HepG2 (cell line): ENCODE data around the gene TRABD. TPM values are rescaled to one million over a fixed set of nuclear protein-coding genes. Genes with fewer than 3 reads are reported as not detected.

Experiments
- ARID5B ChIP-seq: IDR thresholded peaks from 2 replicates; pipeline ENCODE4 v1.4.0; 2020; ENCODE audit warnings: mild to moderate bottlenecking, missing genetic modification reagents
- FOXC1 ChIP-seq: sonication (generic); formaldehyde crosslinking; IDR thresholded peaks from 2 replicates; pipeline ENCODE4 v1.8.0; 2022; ENCODE audit warnings: mild to moderate bottlenecking, missing genetic modification reagents, borderline replicate concordance
- HNRNPH1 ChIP-seq: fragments of 200-400 bp; formaldehyde crosslinking; optimal IDR thresholded peaks from 2 replicates; pipeline ENCODE3; 2017; ENCODE audit warnings: mild to moderate bottlenecking, low read depth, low read length
- NFATC3 ChIP-seq: sonication (generic); formaldehyde crosslinking; IDR thresholded peaks from 2 replicates; pipeline ENCODE4 v1.5.1; 2020; ENCODE audit warnings: mild to moderate bottlenecking, missing genetic modification reagents
- PHF8 ChIP-seq: sonication (generic); formaldehyde crosslinking; IDR thresholded peaks from 2 replicates; pipeline ENCODE4 v1.5.0; 2020; ENCODE audit warnings: missing genetic modification reagents
- SAFB2 ChIP-seq: sonication (generic); formaldehyde crosslinking; IDR thresholded peaks from 2 replicates; pipeline ENCODE4 v1.5.1; 2020; ENCODE audit warnings: missing genetic modification reagents, low read depth, mild to moderate bottlenecking, borderline replicate concordance
- SIN3B ChIP-seq: fragments of 150-350 bp; IDR thresholded peaks from 2 replicates; pipeline ENCODE4 v1.6.1; 2014; ENCODE audit warnings: low read length
- SIX1 ChIP-seq: sonication (generic); formaldehyde crosslinking; IDR thresholded peaks from 2 replicates; pipeline ENCODE4 v1.4.0; 2020; ENCODE audit warnings: missing genetic modification reagents, borderline replicate concordance
- SNAI1 ChIP-seq: sonication (generic); formaldehyde crosslinking; IDR thresholded peaks from 2 replicates; pipeline ENCODE4 v1.5.0; 2020; ENCODE audit warnings: mild to moderate bottlenecking, missing genetic modification reagents, borderline replicate concordance
- ZFAT ChIP-seq: sonication (generic); formaldehyde crosslinking; conservative IDR thresholded peaks from 2 replicates; pipeline ENCODE4 v1.8.1; 2023; ENCODE audit warnings: missing genetic modification reagents, inconsistent platforms
- ZFP1 ChIP-seq: IDR thresholded peaks from 2 replicates; pipeline ENCODE4 v1.6.1; 2016
- ZNF136 ChIP-seq: sonication (generic); formaldehyde crosslinking; IDR thresholded peaks from 2 replicates; pipeline ENCODE4 v1.8.1; 2022; ENCODE audit warnings: low read depth, mild to moderate bottlenecking, moderate library complexity, missing genetic modification reagents
- ZNF318 ChIP-seq: sonication (generic); formaldehyde crosslinking; IDR thresholded peaks from 2 replicates; pipeline ENCODE4 v1.4.0; 2020; ENCODE audit warnings: mild to moderate bottlenecking, missing genetic modification reagents
- polyA plus RNA-seq, 8 experiments: library from polyadenylated mRNA; depleted of rRNA in 3 of 8; stranded (reverse) in 7 of 8; unstranded in 1 of 8; fragments of >200 nt; fragmentation: Illumina TruSeq in 4 of 8; extraction: Trizol in 4 of 8; gene quantifications; 2 replicates each; pipeline versions ENCODE4 v1.2.1 to v1.2.3, GENCODE V29; 2011 to 2016; ENCODE audit warnings: low read depth in 4 of 8, missing spikeins in 1 of 8, mixed read lengths in 1 of 8; ENCODE audit not compliant: insufficient read depth in 1 of 8
- total RNA-seq, 5 experiments: library from RNA; depleted of rRNA; stranded (reverse); fragments of >200 nt; fragmentation: Illumina TruSeq; extraction: Trizol; gene quantifications; 2 replicates each; pipeline ENCODE4 v1.2.3, GENCODE V29; 2016; ENCODE audit warnings: low read depth in 1 of 5
- TF ChIP-seq, protein P1 (sequence below): IDR thresholded peaks from 2 replicates; pipeline ENCODE4 v1.6.1; 2016; ENCODE audit warnings: missing biosample characterization, missing genetic modification reagents, low read depth

The TRABD gene
- total and polyA plus RNA-seq, 2 of the 13 experiments (the other 11 are each of a cell fraction or from before 2014, with no cell fraction given), result 21.5 to 28.9 TPM

DNA sequence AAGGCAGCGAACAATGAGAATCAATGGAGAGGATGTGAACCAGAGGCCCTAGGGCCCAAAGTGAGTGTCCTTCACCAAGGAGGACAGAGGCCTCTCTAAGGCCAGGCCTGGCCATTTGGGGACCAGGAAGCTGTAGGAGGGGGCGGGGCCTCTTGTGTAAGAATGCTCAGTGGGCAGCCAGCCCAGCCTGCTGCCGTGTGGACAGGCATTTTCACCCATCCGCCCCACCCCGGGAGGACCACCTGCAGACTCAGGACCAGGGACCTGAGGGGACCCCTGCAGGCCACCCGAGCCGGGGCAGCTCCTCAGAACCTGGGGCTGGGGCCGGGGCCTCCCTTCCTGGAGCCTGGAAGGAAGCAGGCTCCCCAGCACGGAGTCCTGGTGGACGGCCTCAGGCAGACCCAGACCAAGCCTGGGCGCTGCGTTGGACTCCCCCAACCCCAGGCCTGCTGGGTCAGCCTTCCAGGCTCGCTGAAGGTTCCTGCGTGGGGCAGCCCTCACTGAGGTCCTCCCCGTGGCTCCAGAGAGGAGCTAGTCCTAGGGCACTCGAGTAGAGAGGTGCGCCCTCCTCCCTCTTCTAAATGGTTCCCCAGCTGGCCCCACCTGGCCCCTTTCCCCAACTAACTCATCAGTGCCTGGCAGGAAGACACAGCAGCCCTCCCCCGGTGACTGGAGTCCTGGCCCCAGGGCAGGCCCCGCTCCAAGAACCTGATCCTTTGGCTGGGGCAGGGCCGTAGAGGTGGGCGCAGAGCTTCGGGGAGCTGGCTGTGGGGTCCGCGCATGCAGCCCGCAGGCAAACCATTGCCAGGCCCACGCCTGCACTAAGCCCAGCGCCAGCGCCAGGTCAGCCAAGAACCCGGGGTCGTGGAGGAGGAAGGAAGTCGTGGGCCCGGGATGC, 1.5 kb upstream of the TRABD start (continued):
- TF ChIP-seq ARID5B (CRISPR knock-in tag) (no peak; the same call in 1 of the 2 replicates), FOXC1 (CRISPR knock-in tag) (no peak), SNAI1 (CRISPR knock-in tag) (no peak), HNRNPH1 (no peak), PHF8 (CRISPR knock-in tag) (no peak; the same call in 1 of the 2 replicates), ZFAT (CRISPR knock-in tag) (no peak), SIX1 (CRISPR knock-in tag) (no peak), NFATC3 (CRISPR knock-in tag) (no peak), ZFP1 (CRISPR knock-in tag) (no peak), SAFB2 (no peak), ZNF136 (CRISPR knock-in tag) (no peak), ZNF318 (CRISPR knock-in tag) (no peak), SIN3B (no peak)
- TF ChIP-seq, protein P1, sequence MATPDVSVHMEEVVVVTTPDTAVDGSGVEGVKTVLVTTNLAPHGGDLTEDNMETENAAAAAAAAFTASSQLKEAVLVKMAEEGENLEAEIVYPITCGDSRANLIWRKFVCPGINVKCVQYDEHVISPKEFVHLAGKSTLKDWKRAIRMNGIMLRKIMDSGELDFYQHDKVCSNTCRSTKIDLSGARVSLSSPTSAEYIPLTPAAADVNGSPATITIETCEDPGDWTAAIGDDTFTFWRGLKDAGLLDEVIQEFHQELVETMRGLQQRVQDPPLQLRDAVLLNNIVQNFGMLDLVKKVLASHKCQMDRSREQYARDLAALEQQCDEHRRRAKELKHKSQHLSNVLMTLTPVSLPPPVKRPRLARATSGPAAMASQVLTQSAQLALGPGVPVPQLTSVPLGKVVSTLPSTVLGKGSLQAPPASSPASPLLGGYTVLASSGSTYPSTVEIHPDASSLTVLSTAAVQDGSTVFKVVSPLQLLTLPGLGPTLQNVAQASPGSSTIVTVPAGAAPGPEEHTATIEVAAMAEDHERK (CRISPR knock-in tag), result no peak
